Measurements from ENCODE around the gene SSTR3.

SSTR3 gene

GRCh38 chr22:37192741-37193140 lies 19.5 kb downstream of the SSTR3 start:
- no peaks in the 10 kb centered on the region for H3K9me3 ChIP-seq (ENCODE audit: control insufficient read depth, insufficient read depth, low read length)
- H3K4me3 ChIP-seq (ENCODE audit: low read length) = no peak overlapping the region
- no peak for DNase-seq (ENCODE audit: low read depth, low spot score)
- H3K27ac ChIP-seq (ENCODE audit: low read length) = no peak overlapping the region
- H3K27me3 ChIP-seq (ENCODE audit: control insufficient read depth, insufficient read depth, low read length) = no peaks in the 10 kb centered on the region; the same call in 1 of the 2 replicates
- no CpG with 5 or more reads among the region's 1 CpG for WGBS (ENCODE audit: insufficient coverage, insufficient read length)
- no peaks in the 10 kb centered on the region for H3K36me3 ChIP-seq (ENCODE audit: control insufficient read depth, insufficient read depth, low read length)
- peaks cover 3% of the 10 kb centered on the region; the same call in 1 of the 2 replicates for H3K4me1 ChIP-seq (ENCODE audit: control insufficient read depth, insufficient read depth, low read length)

- Histone ChIP-seq H3K9me3 (ENCODE audit: control insufficient read depth, insufficient read depth, low read length) (no peaks in the 10 kb centered on the region), H3K27ac (ENCODE audit: low read length) (no peak overlapping the region), H3K36me3 (ENCODE audit: control insufficient read depth, insufficient read depth, low read length) (no peaks in the 10 kb centered on the region), H3K27me3 (ENCODE audit: control insufficient read depth, insufficient read depth, low read length) (no peaks in the 10 kb centered on the region; the same call in 1 of the 2 replicates), H3K4me1 (ENCODE audit: control insufficient read depth, insufficient read depth, low read length) (peaks cover 3% of the 10 kb centered on the region; the same call in 1 of the 2 replicates), H3K4me3 (ENCODE audit: low read length) (no peak overlapping the region)
- no CpG with 5 or more reads among the region's 2 CpGs for WGBS (ENCODE audit: insufficient coverage, insufficient read length)
- no peak for DNase-seq (ENCODE audit: low read depth, low spot score)
Measured at GRCh38 chr22:37192204-37192603, 20.1 kb downstream of the SSTR3 start.

- DNase-seq (ENCODE audit: low read depth, low spot score) = no peak
- Histone ChIP-seq H3K9me3 (ENCODE audit: control insufficient read depth, insufficient read depth, low read length) (no peaks in the 10 kb centered on the region), H3K4me1 (ENCODE audit: control insufficient read depth, insufficient read depth, low read length) (peaks cover 3% of the 10 kb centered on the region), H3K27ac (ENCODE audit: low read length) (no peak overlapping the region), H3K27me3 (ENCODE audit: control insufficient read depth, insufficient read depth, low read length) (no peaks in the 10 kb centered on the region; the same call in 1 of the 2 replicates), H3K36me3 (ENCODE audit: control insufficient read depth, insufficient read depth, low read length) (no peaks in the 10 kb centered on the region), H3K4me3 (ENCODE audit: low read length) (no peak overlapping the region)
- no CpG with 5 or more reads among the region's 4 CpGs for WGBS (ENCODE audit: insufficient coverage, insufficient read length)
Measured at GRCh38 chr22:37190262-37190780, 22.0 kb downstream of the SSTR3 start.

GRCh38 chr22:37188901-37189466 lies 23.3 kb downstream of the SSTR3 start:
- H3K9me3 ChIP-seq (ENCODE audit: control insufficient read depth, insufficient read depth, low read length) = no peaks in the 10 kb centered on the region
- H3K27ac ChIP-seq (ENCODE audit: low read length) = no peak overlapping the region
- H3K4me1 ChIP-seq (ENCODE audit: control insufficient read depth, insufficient read depth, low read length) = peaks cover 3% of the 10 kb centered on the region
- WGBS (ENCODE audit: insufficient coverage, insufficient read length) = no CpG with 5 or more reads among the region's 2 CpGs
- H3K27me3 ChIP-seq (ENCODE audit: control insufficient read depth, insufficient read depth, low read length) = no peaks in the 10 kb centered on the region; the same call in 1 of the 2 replicates
- H3K36me3 ChIP-seq (ENCODE audit: control insufficient read depth, insufficient read depth, low read length) = no peaks in the 10 kb centered on the region
- H3K4me3 ChIP-seq (ENCODE audit: low read length) = no peak overlapping the region
- no peak for DNase-seq (ENCODE audit: low read depth, low spot score)

- peak within 1 kb of the TSS; percentile 29; the same call in 1 of the 2 replicates for H3K4me3 ChIP-seq (ENCODE audit: low read length)
Measured at GRCh38 chr22:37187891-37188761, 24.2 kb downstream of the SSTR3 start, which contains the start of gene C1QTNF6. TSS of gene C1QTNF6 (minus strand) at chr22:37188247. CDS start at chr22:37188213, 34 bp downstream.

GRCh38 chr22:37187552-37187890 lies 24.8 kb downstream of the SSTR3 start:
- Histone ChIP-seq H3K9me3 (ENCODE audit: control insufficient read depth, insufficient read depth, low read length) (no peaks in the 10 kb centered on the region), H3K27me3 (ENCODE audit: control insufficient read depth, insufficient read depth, low read length) (no peaks in the 10 kb centered on the region), H3K27ac (ENCODE audit: low read length) (no peak overlapping the region), H3K4me1 (ENCODE audit: control insufficient read depth, insufficient read depth, low read length) (peaks cover 3% of the 10 kb centered on the region), H3K4me3 (ENCODE audit: low read length) (peak overlapping the region; percentile 29; the same call in 1 of the 2 replicates), H3K36me3 (ENCODE audit: control insufficient read depth, insufficient read depth, low read length) (no peaks in the 10 kb centered on the region)
- WGBS (ENCODE audit: insufficient coverage, insufficient read length) = no CpG with 5 or more reads among the region's 5 CpGs
- no peak for DNase-seq (ENCODE audit: low read depth, low spot score)

More at GRCh38 chr22:37187891-37188761, 24.2 kb downstream of the SSTR3 start, which contains the start of gene C1QTNF6:
- no CpG with 5 or more reads among the region's 17 CpGs for WGBS (ENCODE audit: insufficient coverage, insufficient read length)
- Histone ChIP-seq H3K9me3 (ENCODE audit: control insufficient read depth, insufficient read depth, low read length) (no peaks in the 10 kb centered on the region), H3K36me3 (ENCODE audit: control insufficient read depth, insufficient read depth, low read length) (no peaks in the 10 kb centered on the region), H3K27me3 (ENCODE audit: control insufficient read depth, insufficient read depth, low read length) (no peaks in the 10 kb centered on the region), H3K27ac (ENCODE audit: low read length) (peak within 1 kb of the TSS; percentile 32), H3K4me1 (ENCODE audit: control insufficient read depth, insufficient read depth, low read length) (peaks cover 3% of the 10 kb centered on the region)
- DNase-seq (ENCODE audit: low read depth, low spot score) = no peak

- H3K4me3 ChIP-seq (ENCODE audit: low read length) = no peak overlapping the region
- no peaks in the 10 kb centered on the region for H3K27me3 ChIP-seq (ENCODE audit: control insufficient read depth, insufficient read depth, low read length)
- WGBS (ENCODE audit: insufficient coverage, insufficient read length) = no CpG with 5 or more reads among the region's 4 CpGs
- H3K36me3 ChIP-seq (ENCODE audit: control insufficient read depth, insufficient read depth, low read length) = no peaks in the 10 kb centered on the region
- H3K4me1 ChIP-seq (ENCODE audit: control insufficient read depth, insufficient read depth, low read length) = peaks cover 3% of the 10 kb centered on the region
- no peak for DNase-seq (ENCODE audit: low read depth, low spot score)
- no peaks in the 10 kb centered on the region for H3K9me3 ChIP-seq (ENCODE audit: control insufficient read depth, insufficient read depth, low read length)
- H3K27ac ChIP-seq (ENCODE audit: low read length) = no peak overlapping the region
Measured at GRCh38 chr22:37186997-37187522, 25.2 kb downstream of the SSTR3 start.

GRCh38 chr22:37186228-37186996 lies 25.9 kb downstream of the SSTR3 start:
- no peak overlapping the region for H3K27ac ChIP-seq (ENCODE audit: low read length)
- no peaks in the 10 kb centered on the region for H3K36me3 ChIP-seq (ENCODE audit: control insufficient read depth, insufficient read depth, low read length)
- DNase-seq (ENCODE audit: low read depth, low spot score) = peak; percentile 88
- H3K9me3 ChIP-seq (ENCODE audit: control insufficient read depth, insufficient read depth, low read length) = no peaks in the 10 kb centered on the region
- H3K27me3 ChIP-seq (ENCODE audit: control insufficient read depth, insufficient read depth, low read length) = no peaks in the 10 kb centered on the region
- H3K4me1 ChIP-seq (ENCODE audit: control insufficient read depth, insufficient read depth, low read length) = peaks cover 3% of the 10 kb centered on the region
- H3K4me3 ChIP-seq (ENCODE audit: low read length) = no peak overlapping the region
- WGBS (ENCODE audit: insufficient coverage, insufficient read length) = no CpG with 5 or more reads among the region's 9 CpGs

- Histone ChIP-seq H3K36me3 (ENCODE audit: control insufficient read depth, insufficient read depth, low read length) (no peaks in the 10 kb centered on the region), H3K27me3 (ENCODE audit: control insufficient read depth, insufficient read depth, low read length) (no peaks in the 10 kb centered on the region), H3K4me3 (ENCODE audit: low read length) (no peak overlapping the region), H3K27ac (ENCODE audit: low read length) (no peak overlapping the region), H3K4me1 (ENCODE audit: control insufficient read depth, insufficient read depth, low read length) (peaks cover 3% of the 10 kb centered on the region), H3K9me3 (ENCODE audit: control insufficient read depth, insufficient read depth, low read length) (no peaks in the 10 kb centered on the region)
- no CpG with 5 or more reads among the region's 13 CpGs for WGBS (ENCODE audit: insufficient coverage, insufficient read length)
- no peak for DNase-seq (ENCODE audit: low read depth, low spot score)
Measured at GRCh38 chr22:37185646-37186227, 26.5 kb downstream of the SSTR3 start.
